ENCODE results near the gene CDV3. TPM values are rescaled to one million over a fixed set of nuclear protein-coding genes. Genes with fewer than 3 reads are reported as not detected.

Gene CDV3
- total RNA-seq, 2 donors from 2014 or later: 202 to 204 TPM

Other genes with a start within 250 kb of the CDV3 start
- not detected for gene BFSP2, start 173.6 kb upstream of the CDV3 start, total RNA-seq
- 100 to 1,000 TPM in 1 of 2 donors, 10 to 100 TPM in 1; 69.3 to 106 TPM for gene TOPBP1, start 88.3 kb downstream of the CDV3 start, total RNA-seq
- gene TF, start 172.7 kb downstream of the CDV3 start, total RNA-seq: under 1 TPM; 0.78 to 0.98 TPM
- gene SRPRB, start 232.1 kb downstream of the CDV3 start, total RNA-seq: 10 to 100 TPM; 81.4 to 84.5 TPM

All from natural killer cell treated with Interleukin-12 subunit alpha and Interleukin-12 subunit beta and Interleukin-15 and Interleukin-18, amount 100 ng/mL, for 72 hours (primary cell).